NCI-H128 (cell line): ENCODE results near the gene MCTP1.
A peak's percentile ranks its signal among the peaks of the same experiment; 100 is the strongest.
"Not testable (repeated sequence)": the region's sequence is repeated elsewhere in the genome, so short reads cannot be mapped to it uniquely, and the experiment has no call there.

Experiments used
- DNase-seq: peaks from one replicate; lab custom pipeline; 2025; ENCODE audit not compliant: unreplicated experiment; lab: John Stamatoyannopoulos, UW

The MCTP1 gene

GRCh38 chr5:95184924-95185323, 100.0 kb downstream of the MCTP1 start:
- DNase-seq: no peak

GRCh38 chr5:95181644-95182043, 103.2 kb downstream of the MCTP1 start:
- DNase-seq: no peak

GRCh38 chr5:95178046-95178651, 106.7 kb downstream of the MCTP1 start:
- no peak for DNase-seq

DNA sequence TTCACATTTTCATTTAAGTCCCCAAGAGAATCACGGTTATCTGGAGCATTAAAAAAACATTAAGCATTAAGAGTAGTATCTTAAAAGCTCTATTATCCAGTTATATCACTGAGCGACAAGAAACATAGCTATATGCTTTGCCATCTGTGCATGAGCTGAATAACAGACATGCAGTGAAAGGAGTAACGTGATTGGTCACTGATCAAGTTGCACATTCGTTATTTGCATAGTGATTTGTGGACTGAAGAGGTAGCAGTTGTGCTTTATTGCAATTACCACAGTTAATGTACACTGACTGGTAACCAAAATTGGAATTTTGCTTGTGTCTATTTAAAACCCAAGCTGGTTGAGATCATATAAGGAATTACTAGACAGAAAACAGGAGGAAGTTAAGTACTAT, 107.4 kb downstream of the MCTP1 start:
- DNase-seq: no peak

- no peak for DNase-seq
Measured at GRCh38 chr5:95175106-95175505, 109.8 kb downstream of the MCTP1 start.

DNA sequence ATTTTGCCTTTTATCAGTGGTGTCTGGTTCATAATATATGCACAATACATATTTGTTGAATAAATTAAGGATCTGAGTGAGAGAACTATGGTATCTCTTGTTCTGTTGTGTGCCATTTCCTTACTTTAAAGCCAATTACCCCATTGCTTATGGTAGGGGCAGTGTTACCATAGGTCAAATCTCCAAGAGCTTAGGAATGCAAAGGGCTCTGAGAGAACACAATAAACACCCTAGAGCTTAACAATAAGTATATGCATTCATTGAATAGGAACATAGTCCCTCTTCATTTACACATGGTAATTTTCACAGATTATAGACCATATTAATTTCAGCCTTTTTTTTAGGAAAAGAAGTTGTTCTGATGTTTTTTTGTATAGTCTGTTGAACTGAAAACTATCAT, 112.2 kb downstream of the MCTP1 start:
- no peak for DNase-seq

DNA sequence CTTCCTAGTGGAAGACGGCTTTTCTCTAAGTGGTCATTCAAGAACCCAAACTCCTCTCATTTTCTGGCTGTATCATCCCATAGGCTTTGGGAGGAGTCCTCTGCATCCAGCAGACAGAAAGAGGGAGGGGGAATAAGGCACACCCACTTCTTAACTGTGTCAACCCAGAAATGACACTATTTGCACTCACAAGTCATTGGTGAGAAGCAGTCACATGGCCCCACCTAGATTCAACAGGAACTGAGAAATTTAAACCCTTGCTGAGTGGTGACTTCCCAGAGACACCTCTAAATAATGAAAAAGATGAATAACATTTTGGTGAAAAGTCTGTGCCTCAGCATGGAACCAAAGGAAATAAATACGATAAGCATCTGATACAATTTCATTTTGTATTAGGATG, 120.0 kb downstream of the MCTP1 start:
- DNase-seq: no peak

GRCh38 chr5:95163079-95163478, 121.8 kb downstream of the MCTP1 start:
- peak; percentile 1 for DNase-seq

DNA sequence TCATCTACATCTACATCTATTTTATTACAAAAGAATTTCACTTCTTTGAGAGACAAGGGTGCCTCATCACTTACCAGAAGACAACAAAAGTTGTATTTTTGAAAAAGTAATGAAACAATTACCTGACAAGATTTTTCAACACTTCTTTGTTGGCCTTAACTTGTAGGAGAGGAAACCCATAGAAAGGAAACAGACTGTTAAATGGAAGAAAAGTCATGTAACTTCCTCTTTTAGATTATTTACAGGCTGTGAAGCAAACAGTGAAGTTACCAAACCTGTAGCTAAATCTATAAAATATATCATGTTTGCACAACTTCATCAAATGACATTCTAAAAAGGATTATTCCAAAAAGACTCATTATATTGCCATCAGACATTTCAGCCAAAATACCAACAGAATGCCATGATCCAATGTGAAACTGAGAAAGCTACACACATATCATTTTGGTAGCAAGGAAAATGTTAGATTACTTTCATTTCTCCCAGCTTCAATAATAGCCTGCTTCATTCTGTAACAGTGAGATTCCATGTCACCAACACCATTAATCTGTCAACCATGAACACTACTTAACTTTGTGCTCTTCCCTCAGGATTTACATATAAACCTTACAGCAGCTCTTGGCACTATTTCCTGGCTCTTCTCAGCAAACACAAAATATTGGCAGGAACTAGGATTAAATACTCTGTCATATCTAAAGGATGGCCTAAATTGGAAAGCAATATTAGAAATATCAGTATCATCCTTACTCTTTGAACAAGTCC, 122.5 kb downstream of the MCTP1 start:
- DNase-seq: no peak

DNA sequence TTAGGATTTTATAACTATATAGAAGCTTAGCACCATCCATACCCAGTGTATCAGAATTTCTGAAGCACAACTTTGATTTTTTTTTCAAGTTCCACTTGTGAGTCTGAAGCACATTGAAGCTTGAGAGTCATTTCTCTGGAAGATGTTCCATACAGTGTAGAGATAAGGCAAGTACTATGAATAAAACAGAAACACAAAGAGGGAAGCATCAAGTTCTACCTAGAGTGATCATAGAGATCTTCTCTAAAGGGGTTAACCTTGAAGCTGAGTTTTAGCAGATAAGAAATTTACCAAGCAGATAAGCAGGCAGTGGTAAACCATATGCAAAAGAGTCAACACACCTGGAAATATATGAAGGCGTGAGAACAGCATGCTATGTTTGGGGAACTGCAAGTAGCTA, 125.3 kb downstream of the MCTP1 start:
- DNase-seq: no peak

DNA sequence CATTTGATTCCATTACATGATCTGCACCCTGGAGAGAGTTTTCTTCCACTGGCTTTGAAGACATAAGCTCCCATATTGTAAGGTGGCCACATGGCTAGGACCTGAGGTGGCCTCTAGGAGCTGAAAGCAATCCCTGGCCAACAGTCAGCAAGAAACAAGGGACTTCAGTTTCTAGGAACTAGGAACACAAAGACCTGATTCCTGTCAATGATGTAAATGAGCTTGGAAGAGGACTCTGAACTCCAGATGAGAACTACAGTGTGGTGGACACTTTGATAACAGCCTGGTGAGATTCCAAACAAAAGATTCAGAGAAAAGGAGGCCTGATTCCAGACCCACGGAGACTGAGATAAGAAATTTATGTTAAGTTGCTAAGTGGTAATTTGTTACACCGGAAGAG, 129.0 kb downstream of the MCTP1 start:
- DNase-seq: no peak

- DNase-seq: no peak
Measured at GRCh38 chr5:95153511-95153910, 131.4 kb downstream of the MCTP1 start.

DNA sequence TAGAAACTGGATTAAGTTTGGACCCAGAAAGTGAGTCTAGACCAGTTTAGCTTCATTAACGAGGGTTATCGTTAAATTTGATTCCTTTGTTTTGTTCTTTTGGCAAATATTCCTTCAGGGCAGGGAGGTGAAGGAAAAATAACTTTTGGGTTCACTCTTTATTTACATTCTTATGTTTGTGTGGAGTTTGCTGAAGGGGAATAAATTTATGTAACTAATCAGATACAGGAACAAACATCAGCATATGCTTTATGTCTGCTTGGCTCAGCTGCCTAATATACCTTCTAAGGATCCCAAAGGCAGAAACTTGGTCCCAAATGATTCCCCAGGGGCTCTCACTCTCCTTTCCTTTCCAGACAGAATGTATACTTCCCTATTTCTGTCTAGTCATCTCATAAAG, 132.4 kb downstream of the MCTP1 start:
- no peak for DNase-seq

DNA sequence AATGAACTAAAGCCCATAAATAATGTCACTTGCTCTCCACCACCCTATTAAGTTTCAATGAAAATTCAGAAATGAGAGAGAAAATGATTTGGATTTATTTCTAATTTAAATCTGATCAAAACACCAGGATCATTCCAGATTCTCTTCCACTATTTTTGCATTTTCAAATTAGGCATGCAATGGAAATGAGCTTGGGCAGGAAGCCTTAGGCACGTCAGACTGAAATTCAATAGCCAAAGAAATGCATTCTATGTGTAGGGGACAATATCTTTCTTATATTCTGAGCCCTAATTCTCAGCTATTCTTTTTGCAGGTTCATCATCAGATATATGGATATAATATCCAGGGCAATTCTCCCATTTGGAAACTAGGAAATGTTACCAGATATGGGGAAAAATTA, 132.8 kb downstream of the MCTP1 start:
- no peak for DNase-seq

DNA sequence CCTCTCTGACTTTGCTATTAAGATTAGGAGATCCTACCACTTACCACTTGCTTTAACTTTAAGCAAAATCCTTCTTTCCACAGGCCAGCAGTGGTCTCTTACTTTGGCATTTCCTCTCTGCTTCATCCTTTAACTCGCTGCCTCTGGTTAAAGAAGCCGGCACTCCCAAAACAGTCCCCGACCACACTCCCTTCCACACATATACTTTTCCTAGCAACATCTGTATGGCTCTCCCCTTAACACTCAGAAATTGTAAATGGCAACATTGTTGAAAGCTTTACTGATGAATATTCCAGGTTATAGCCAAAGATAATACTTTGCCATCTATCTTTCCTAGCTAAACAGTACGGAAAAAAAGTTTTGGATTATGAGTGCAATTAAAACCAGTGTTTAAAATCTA, 133.2 kb downstream of the MCTP1 start:
- DNase-seq: no peak

GRCh38 chr5:95149387-95149786, 135.5 kb downstream of the MCTP1 start:
- no peak for DNase-seq

GRCh38 chr5:95148453-95148852, 136.4 kb downstream of the MCTP1 start:
- no peak for DNase-seq

DNA sequence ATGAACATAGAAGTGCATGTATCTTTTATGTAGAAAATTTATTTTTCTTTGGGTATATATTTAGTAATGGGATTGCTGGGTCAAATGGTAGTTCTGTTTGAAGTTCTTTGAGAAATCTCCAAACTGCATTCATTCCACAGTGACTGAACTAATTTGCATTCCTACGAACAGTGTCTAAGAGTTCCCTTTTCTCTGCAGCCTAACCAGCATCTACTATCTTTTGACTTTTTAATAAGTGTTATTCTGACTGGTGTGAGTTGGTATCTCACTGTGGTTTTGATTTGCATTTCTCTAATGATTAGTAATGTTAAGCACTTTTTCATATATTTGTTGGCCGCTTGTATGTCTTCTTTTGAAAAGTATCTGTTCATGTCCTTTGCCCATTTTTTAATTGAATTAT, 141.0 kb downstream of the MCTP1 start:
- not testable (repeated sequence) for DNase-seq

GRCh38 chr5:95142145-95142544, 142.7 kb downstream of the MCTP1 start:
- no peak for DNase-seq

- no peak for DNase-seq
Measured at GRCh38 chr5:95141141-95141540, 143.8 kb downstream of the MCTP1 start.

- no peak for DNase-seq
Measured at GRCh38 chr5:95134326-95134725, 150.6 kb downstream of the MCTP1 start.

DNA sequence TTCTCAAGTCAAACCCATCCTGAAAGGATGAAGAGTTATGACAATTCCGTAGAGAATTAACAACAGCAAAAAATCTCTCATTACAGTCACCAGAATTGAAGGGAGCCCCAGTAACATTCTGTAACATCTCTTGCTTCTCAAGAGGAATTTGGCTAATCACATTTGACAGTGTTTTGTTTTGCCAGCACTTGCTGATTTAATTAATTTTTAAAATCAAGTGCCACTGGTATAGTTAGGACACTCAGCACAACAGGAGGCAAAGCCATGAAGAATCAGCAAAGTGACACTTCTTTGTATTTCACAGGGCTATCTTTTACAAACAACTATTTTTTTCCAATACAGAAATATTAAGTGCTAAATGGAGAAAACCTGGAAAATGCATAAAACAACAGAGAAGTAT, 152.8 kb downstream of the MCTP1 start:
- no peak for DNase-seq

DNA sequence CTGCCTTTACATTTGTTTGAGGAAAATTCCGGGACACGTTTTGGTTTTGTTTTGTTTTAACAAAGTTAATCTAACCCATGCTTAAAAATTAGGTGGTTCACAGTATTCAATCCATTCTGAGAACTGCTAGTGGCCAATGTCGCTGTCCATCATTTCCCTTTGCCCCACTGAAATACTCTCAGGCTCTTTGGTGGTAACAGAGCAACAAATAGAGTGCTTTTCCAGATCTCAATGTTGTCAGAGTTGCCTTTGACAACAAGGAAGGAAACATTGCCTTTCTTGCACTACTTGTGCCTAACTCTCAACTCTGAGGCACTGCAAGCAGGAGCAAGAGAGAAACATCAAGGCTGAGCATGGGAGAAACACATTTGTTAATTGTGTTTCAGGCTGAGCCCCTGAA, 154.0 kb downstream of the MCTP1 start:
- no peak for DNase-seq
